ENCODE results near the gene SH3GL3.

The SH3GL3 gene

GRCh38 chr15:83514584-83514983 is 67.4 kb downstream of the SH3GL3 start:
- DNase-seq = no peak

- no peak for DNase-seq
Measured at GRCh38 chr15:83515164-83515563, 68.0 kb downstream of the SH3GL3 start.

GRCh38 chr15:83516935-83517334 is 69.8 kb downstream of the SH3GL3 start:
- no peak for DNase-seq

- DNase-seq = no peak
Measured at GRCh38 chr15:83526319-83526718, 79.2 kb downstream of the SH3GL3 start.

GRCh38 chr15:83533410-83533962 is 86.3 kb downstream of the SH3GL3 start:
- no peak for DNase-seq

GRCh38 chr15:83537606-83538005 is 90.5 kb downstream of the SH3GL3 start:
- no peak for DNase-seq

- no peak for DNase-seq
Measured at GRCh38 chr15:83538682-83539081, 91.5 kb downstream of the SH3GL3 start.

- DNase-seq = no peak
Measured at GRCh38 chr15:83545804-83546511, 98.8 kb downstream of the SH3GL3 start.

GRCh38 chr15:83546512-83546888 is 99.4 kb downstream of the SH3GL3 start:
- DNase-seq = no peak

GRCh38 chr15:83547168-83547567 is 100.0 kb downstream of the SH3GL3 start:
- DNase-seq = no peak

GRCh38 chr15:83549623-83550022 is 102.5 kb downstream of the SH3GL3 start:
- DNase-seq = no peak

- no peak for DNase-seq
Measured at GRCh38 chr15:83554558-83554957, 107.4 kb downstream of the SH3GL3 start.

GRCh38 chr15:83555383-83555782 is 108.2 kb downstream of the SH3GL3 start:
- DNase-seq = no peak

GRCh38 chr15:83556068-83556467 is 108.9 kb downstream of the SH3GL3 start:
- no peak for DNase-seq

- no peak for DNase-seq
Measured at GRCh38 chr15:83556754-83557153, 109.6 kb downstream of the SH3GL3 start.

GRCh38 chr15:83558146-83558545 is 111.0 kb downstream of the SH3GL3 start:
- no peak for DNase-seq

GRCh38 chr15:83559310-83559966 is 112.3 kb downstream of the SH3GL3 start:
- DNase-seq = peak; percentile 37

- no peak for DNase-seq
Measured at GRCh38 chr15:83561661-83562060, 114.5 kb downstream of the SH3GL3 start.

GRCh38 chr15:83565138-83565537 is 118.0 kb downstream of the SH3GL3 start:
- DNase-seq = no peak

GRCh38 chr15:83565553-83566159 is 118.5 kb downstream of the SH3GL3 start:
- DNase-seq = no peak

GRCh38 chr15:83567318-83567717 is 120.2 kb downstream of the SH3GL3 start:
- DNase-seq = no peak

- DNase-seq = no peak
Measured at GRCh38 chr15:83569341-83569740, 122.2 kb downstream of the SH3GL3 start.

- DNase-seq = no peak
Measured at GRCh38 chr15:83570756-83571155, 123.6 kb downstream of the SH3GL3 start.

Data from stimulated activated CD4-positive, alpha-beta T cell treated with anti-CD3 and anti-CD28 coated beads, Interleukin-1b, Interleukin-23, amount 100 ng/mL, for 48 hours (primary cell).